ENCODE results near the gene GATAD2A. TPM values are rescaled to one million over a fixed set of nuclear protein-coding genes. Genes with fewer than 3 reads are reported as not detected.

The GATAD2A gene
- total and polyA plus RNA-seq, 9 of the 15 experiments (the other 6 are each of a cell fraction or from before 2014, with no cell fraction given) = 2.4 to 226 (median 44.2) TPM

DNA sequence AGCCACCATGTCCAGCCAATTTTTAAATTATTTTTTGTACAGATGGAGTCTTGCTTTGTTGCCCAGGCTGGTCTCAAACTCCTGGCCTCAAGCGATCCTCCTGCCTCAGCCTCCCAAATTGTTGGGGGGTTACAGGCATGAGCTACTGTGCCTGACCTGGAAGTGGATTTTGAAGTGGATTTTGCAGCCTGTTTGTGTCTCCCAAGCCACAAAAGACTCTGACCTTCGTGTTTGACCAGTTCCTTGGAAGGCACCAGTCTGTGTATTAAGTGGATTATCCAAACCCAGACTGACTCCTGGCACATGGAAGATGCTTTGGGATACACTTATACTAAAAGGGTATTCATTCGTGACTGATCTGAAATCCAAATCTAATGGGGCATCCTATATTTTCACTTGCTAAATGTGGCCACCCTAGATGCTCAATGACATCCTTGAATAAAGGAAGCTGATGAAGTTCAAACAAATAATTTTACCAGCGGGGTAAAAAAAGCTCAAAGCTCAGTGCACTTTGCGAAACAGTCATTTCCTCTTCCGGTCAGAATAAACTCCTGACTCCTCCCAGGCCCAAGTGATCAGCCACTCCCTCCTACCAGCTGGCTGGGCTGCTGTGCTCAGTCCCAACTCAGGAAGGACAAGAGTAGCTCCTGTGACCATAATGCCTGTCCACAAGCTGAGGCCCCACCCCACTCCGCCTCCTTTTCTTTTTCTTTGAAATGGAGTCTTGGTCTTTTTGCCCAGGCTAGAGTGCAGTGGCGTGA lies 32.6 kb upstream of the GATAD2A start (continued):
- TF ChIP-seq, protein P1, sequence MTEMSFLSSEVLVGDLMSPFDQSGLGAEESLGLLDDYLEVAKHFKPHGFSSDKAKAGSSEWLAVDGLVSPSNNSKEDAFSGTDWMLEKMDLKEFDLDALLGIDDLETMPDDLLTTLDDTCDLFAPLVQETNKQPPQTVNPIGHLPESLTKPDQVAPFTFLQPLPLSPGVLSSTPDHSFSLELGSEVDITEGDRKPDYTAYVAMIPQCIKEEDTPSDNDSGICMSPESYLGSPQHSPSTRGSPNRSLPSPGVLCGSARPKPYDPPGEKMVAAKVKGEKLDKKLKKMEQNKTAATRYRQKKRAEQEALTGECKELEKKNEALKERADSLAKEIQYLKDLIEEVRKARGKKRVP (CRISPR knock-in tag; IDR thresholded peaks at IDR 0.05) = no peak
- TF ChIP-seq DDX20 (tag; IDR thresholded peaks at IDR 0.05; ENCODE audit: low read depth) (no peak), HMG20A (CRISPR knock-in tag; conservative IDR thresholded peaks at IDR 0.05) (no peak), RCOR1 (IDR thresholded peaks at IDR 0.05; ENCODE audit: borderline replicate concordance in 1 of 2, low read depth in 2 of 2, low read length in 2 of 2) (peak in 1 of 2 experiments; percentile 34; a peak in 1 of 4 replicates), ZNF140 (CRISPR knock-in tag; IDR thresholded peaks at IDR 0.05) (no peak), RUNX1 (IDR thresholded peaks at IDR 0.05; ENCODE audit: low read depth) (no peak), SMARCA5 (IDR thresholded peaks at IDR 0.05) (0 out of 2 replicates have a peak, but pooled peaks have one; percentile 14), MYC (IDR thresholded peaks at IDR 0.05; ENCODE audit: low read depth, low read length) (no peak; the same call in 1 of the 2 replicates), MYC (CRISPR knock-in tag; IDR thresholded peaks at IDR 0.05; ENCODE audit: borderline replicate concordance, low read depth) (no peak), NELFE (IDR thresholded peaks at IDR 0.05; ENCODE audit: insufficient read depth, insufficient read length) (no peak), STAT5B (CRISPR knock-in tag; IDR thresholded peaks at IDR 0.05) (no peak), U2AF1 (optimal IDR thresholded peaks at IDR 0.05; ENCODE audit: low read depth, low read length) (no peak), DIDO1 (tag; IDR thresholded peaks at IDR 0.05; ENCODE audit: low read depth) (no peak), ADNP (tag; IDR thresholded peaks at IDR 0.05) (no peak), ZNF324 (CRISPR knock-in tag; IDR thresholded peaks at IDR 0.05) (no peak)
- TF ChIP-seq, protein P2, sequence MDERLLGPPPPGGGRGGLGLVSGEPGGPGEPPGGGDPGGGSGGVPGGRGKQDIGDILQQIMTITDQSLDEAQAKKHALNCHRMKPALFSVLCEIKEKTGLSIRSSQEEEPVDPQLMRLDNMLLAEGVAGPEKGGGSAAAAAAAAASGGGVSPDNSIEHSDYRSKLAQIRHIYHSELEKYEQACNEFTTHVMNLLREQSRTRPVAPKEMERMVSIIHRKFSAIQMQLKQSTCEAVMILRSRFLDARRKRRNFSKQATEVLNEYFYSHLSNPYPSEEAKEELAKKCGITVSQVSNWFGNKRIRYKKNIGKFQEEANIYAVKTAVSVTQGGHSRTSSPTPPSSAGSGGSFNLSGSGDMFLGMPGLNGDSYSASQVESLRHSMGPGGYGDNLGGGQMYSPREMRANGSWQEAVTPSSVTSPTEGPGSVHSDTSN (CRISPR knock-in tag; IDR thresholded peaks at IDR 0.05; ENCODE audit: low read depth) = no peak
- TF ChIP-seq, protein P2 (tag; conservative IDR thresholded peaks at IDR 0.05; ENCODE audit: low read depth) = no peak
- TF ChIP-seq, protein P3, sequence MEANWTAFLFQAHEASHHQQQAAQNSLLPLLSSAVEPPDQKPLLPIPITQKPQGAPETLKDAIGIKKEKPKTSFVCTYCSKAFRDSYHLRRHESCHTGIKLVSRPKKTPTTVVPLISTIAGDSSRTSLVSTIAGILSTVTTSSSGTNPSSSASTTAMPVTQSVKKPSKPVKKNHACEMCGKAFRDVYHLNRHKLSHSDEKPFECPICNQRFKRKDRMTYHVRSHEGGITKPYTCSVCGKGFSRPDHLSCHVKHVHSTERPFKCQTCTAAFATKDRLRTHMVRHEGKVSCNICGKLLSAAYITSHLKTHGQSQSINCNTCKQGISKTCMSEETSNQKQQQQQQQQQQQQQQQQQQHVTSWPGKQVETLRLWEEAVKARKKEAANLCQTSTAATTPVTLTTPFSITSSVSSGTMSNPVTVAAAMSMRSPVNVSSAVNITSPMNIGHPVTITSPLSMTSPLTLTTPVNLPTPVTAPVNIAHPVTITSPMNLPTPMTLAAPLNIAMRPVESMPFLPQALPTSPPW (CRISPR knock-in tag; IDR thresholded peaks at IDR 0.05) = peak; percentile 53; the same call in 1 of the 2 replicates
- TF ChIP-seq, protein P4, sequence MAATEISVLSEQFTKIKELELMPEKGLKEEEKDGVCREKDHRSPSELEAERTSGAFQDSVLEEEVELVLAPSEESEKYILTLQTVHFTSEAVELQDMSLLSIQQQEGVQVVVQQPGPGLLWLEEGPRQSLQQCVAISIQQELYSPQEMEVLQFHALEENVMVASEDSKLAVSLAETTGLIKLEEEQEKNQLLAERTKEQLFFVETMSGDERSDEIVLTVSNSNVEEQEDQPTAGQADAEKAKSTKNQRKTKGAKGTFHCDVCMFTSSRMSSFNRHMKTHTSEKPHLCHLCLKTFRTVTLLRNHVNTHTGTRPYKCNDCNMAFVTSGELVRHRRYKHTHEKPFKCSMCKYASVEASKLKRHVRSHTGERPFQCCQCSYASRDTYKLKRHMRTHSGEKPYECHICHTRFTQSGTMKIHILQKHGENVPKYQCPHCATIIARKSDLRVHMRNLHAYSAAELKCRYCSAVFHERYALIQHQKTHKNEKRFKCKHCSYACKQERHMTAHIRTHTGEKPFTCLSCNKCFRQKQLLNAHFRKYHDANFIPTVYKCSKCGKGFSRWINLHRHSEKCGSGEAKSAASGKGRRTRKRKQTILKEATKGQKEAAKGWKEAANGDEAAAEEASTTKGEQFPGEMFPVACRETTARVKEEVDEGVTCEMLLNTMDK (IDR thresholded peaks at IDR 0.05; ENCODE audit: borderline replicate concordance, insufficient read depth, low read depth, low read length, poor library complexity, severe bottlenecking) = no peak
- TF ChIP-seq, protein P5, sequence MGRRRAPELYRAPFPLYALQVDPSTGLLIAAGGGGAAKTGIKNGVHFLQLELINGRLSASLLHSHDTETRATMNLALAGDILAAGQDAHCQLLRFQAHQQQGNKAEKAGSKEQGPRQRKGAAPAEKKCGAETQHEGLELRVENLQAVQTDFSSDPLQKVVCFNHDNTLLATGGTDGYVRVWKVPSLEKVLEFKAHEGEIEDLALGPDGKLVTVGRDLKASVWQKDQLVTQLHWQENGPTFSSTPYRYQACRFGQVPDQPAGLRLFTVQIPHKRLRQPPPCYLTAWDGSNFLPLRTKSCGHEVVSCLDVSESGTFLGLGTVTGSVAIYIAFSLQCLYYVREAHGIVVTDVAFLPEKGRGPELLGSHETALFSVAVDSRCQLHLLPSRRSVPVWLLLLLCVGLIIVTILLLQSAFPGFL (CRISPR knock-in tag; IDR thresholded peaks at IDR 0.05) = no peak
